Occipital lobe (tissue), 2 donors: ENCODE measurements around the gene SAPCD2. TPM values are rescaled to one million over a fixed set of nuclear protein-coding genes. Genes with fewer than 3 reads are reported as not detected.

Experiments
- DNase-seq: peaks from one replicate; lab custom pipeline; 2025; lab: John Stamatoyannopoulos, UW
- total RNA-seq: library from RNA; depleted of rRNA; stranded (reverse); fragments of >200 nt; gene quantifications from one replicate; pipeline ENCODE4 v1.2.3, GENCODE V29; 2014

The SAPCD2 gene
- total RNA-seq, 1 donor from 2014 or later, result 1.6 TPM

- no peak for DNase-seq
Measured at GRCh38 chr9:137049544-137050449, 20.6 kb downstream of the SAPCD2 start.

DNA sequence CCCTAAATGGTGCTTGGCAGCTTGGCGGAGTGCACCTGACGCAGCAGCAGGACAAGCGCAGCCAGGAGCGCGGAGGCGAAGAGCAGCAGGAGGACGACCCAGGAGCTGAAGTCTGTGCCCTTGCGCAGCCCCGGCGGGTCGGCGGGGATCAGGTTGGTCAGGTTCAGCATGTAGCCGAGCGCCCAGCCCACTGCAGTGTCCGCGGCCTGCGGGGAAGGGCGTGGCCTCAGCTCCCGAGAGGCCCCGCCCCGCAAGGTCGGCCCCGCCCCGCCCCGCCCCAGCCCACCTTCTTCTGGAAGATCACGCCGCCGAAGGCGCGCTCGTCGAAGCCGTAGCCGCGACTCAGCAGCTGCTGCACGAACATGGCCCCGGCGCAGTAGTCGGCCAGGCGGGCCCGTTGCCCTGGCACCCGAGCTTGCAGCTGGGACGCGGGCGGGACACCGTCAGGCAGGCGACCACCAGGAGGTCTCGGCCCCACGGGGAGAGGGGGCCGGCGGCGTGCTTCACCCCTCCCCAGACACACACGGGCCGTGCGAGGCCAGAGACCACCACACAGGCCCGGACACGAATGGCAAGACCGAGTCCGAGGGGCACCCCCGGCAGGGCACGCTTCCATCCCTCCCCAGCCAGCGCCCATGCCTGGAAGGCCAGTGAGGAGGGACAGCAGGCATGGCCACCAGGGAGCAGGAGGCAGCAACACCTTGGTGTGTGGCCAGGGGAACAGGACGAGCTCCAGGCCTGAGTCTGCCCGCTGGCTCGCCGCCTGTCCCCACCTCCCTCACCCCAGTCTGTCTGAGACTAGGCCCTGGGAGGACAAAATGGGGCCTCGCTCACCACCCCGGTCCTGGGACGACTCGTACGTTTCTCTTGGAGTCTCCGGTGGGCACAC, 21.5 kb downstream of the SAPCD2 start:
- no peak for DNase-seq

DNA sequence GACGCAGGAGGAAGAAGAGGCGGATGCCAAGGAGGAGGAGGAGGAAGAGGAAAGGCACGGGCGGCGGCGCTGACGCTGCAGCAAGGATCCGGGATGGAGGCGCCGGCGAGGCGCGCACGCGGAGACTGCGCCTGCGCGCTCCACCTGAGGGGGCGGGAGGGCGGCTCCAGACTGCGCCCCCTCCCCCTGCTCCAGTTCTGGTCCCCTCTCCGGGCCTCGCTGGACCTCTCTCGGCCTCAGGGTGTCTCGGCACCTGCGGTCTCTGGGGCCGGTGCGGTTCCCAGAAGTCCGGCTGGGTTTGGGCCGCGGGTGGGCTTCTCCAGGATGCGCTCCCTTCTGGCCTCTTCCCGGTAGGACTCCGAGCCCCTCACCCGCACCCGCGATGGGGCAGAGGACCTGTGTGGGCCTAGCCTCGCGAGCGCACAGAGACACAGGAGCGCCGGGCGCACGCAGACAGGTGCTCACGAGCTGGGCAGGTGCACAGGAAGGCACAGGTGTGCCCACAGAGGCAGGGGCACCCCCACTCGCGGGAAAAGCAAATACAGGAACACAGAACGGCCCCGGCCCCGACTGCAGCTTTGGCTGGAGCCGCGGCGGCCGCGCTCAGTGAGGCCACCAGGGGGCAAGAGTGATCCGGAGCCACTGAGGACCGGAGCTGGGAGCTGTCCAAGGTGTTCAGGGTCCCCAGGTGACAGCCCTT, 24.1 kb downstream of the SAPCD2 start, which contains the start of gene NPDC1:
NPDC1 (minus strand) TSS at position 90 of the 700 bp plus-strand sequence. CDS start 188 bp downstream, outside the sequence.
- DNase-seq, result peak; percentile 33

DNA sequence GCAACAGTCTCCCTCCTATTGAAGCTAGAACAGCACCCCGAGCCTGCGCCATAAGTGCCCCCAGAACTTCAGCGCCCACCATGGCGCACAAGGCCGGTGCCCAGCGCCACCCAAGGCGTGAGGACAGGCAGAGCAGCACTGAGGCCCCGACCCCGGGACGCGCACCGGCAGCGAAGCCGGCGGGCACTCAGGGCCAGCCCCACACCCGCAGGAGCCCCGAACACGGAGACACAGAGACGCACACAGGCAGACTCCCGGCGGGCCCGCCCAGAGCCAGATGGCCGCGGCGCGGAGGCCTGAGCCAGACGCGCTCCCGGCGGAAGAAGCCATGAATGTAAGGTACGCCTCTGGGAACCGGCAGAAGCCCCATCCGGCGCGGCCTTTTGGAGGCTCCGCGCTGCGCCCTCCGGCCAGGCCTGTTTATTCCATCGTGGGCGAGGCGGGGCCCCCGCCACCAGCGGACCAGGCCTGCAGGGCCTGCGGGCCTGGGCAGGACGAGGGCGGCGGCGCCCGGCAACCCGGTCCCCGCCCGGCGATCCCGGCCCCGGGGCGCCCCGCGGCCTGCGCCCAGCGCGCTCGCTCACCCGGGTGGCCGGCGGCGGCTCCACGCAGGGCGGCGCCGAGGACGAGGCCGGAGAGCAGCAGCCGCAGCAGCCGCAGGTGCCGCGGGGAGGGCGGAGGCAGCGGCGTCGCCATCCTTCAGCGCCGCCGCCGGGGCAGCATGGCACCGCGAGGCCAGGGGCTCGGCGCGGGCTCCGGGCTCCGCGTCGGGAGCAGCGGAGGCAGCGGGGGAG, 24.9 kb downstream of the SAPCD2 start:
- DNase-seq, result no peak

- DNase-seq, result no peak
Measured at GRCh38 chr9:137044502-137045177, 25.7 kb downstream of the SAPCD2 start.

DNA sequence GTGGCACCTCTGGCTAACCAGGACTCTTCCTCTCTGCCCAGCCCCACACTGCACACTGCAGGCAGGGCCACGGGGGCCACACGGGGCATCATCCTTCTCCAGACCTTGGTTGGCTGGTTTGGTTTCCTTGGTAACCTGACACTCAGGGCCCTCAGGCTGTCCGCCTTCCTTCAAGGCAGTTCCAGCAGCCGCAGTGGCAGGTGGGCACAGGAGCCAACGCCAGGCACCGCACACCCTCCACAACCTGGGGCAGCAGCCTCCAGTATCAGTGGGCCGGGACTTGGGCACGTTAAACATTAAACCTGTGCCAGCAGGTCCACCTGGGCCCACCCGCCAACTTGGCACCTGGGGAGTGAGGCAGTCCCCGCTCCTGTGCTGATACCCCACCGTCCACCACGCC, 26.3 kb downstream of the SAPCD2 start:
- no peak for DNase-seq

DNA sequence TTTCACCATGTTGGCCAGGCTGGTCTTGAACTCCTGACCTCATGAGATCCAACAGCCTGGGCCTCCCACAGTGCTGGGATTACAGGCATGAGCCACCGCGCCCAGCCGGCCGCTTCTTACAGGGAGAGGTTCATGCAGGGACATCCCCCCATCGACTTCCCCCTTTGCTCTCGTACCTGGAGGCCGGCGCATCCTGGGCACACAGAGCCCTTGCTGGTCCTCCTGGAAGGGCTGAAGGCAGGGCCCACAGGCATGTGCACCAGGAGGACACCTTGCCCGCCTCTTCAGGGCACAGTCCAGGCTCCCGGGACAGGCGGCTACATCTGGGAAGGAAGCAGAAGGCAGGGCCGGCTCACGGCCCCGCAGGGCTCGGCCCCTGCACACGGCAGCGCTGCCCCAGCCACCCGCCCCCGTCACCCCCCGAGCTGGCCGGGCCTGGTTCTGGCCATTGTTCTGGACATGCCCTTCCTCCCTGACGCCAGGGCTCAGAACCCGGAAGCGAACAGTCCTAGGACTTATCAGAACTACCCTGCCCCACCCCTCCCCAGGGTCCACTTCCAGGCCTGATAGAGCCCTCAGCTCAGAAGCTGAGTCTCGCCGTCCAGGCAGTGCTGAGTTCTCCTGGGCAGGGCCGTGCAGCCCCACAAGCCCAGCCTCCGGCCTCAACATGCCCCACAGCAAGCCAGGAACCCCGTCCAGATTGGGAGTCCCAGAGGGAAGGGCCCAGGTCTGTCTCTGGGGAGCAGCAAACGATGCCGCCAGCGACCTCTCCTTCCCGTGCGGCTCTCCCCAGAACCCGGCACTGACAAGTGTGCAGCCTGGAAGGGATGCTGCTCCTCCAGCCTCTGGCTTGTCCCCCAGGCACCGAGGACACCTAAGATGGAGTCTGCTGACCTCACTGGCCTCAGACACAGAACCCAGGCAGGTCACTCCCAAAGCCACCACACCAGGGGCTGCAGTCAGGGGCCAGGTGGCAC, 27.3 kb downstream of the SAPCD2 start:
- DNase-seq, result no peak

DNA sequence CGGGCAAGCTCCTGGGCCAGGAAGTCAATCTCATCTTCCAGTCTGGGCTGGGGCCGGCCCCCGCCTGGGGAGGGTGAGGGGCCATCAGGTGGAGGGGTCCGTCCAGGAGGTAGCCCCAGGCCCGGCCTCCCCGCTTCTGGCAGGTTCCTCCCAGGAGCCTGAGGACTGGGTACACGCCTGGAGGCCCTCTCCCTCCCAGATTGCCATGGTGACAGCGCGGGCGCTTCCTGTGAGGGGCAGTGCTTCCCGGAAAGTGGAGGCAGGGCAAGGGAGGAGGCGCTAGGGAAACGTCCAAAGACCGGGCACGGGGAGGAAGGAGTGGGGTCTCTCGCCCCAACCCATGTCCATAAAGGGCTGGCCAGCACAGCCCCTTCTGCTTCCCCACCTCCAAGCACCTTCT, 29.2 kb downstream of the SAPCD2 start:
- DNase-seq, result no peak

- DNase-seq, result no peak
Measured at GRCh38 chr9:137040568-137040967, 29.8 kb downstream of the SAPCD2 start.

- no peak for DNase-seq
Measured at GRCh38 chr9:137039611-137040366, 30.6 kb downstream of the SAPCD2 start.

GRCh38 chr9:137038916-137039315, 31.4 kb downstream of the SAPCD2 start:
- no peak for DNase-seq

- DNase-seq, result no peak
Measured at GRCh38 chr9:137037483-137037882, 32.9 kb downstream of the SAPCD2 start.

DNA sequence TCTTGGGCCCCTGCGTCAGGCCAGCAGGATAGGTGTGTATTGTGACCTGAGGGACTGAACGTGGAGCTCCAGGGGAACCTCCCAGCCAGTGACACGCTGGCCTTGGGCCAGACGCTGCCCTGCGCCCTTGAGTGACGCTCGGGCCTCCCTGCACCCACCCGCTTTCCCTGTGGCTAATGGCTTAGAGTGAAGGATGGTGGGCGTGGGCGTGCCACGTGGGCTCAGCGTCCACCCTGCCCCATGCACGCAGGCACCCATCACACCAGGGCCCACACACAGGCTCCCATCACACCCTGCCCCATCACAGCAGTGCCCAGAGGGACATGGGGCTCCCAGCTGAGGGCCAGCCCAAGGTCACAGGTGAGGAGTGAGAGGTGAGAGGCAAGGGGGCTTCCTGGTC, 33.3 kb downstream of the SAPCD2 start:
- DNase-seq, result no peak

- DNase-seq, result no peak
Measured at GRCh38 chr9:137035937-137036336, 34.4 kb downstream of the SAPCD2 start.

DNA sequence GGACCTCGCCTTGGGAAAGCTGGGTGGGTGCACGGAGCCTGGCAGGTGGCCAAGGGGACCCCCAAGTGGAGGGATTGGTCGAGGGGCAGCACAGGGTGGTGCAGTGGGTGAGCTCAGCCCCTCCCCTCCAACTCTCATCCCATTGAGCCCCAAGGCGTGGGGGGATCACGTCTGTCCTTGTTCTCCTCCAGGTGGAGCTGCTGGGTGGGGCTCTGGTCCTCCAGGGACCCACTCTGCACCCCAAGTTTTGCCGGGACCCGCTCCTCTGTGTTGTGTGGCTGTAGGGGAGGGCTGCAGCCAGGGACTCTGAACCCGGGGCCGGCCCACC, 34.9 kb downstream of the SAPCD2 start:
- no peak for DNase-seq

- peak; percentile 80 for DNase-seq
Measured at GRCh38 chr9:137034709-137035506, 35.4 kb downstream of the SAPCD2 start.

- no peak for DNase-seq
Measured at GRCh38 chr9:137034039-137034708, 36.2 kb downstream of the SAPCD2 start.
